Activated naive CD8-positive, alpha-beta T cell treated with anti-CD3 and anti-CD28 coated beads, Interleukin-2, amount 50 U/mL, for 24 hours (primary cell): Measurements from ENCODE around the gene ANGPTL5.
"Not testable (repeated sequence)": the region's sequence is repeated elsewhere in the genome, so short reads cannot be mapped to it uniquely, and the experiment has no call there.

ENCODE experiments used
- ATAC-seq: fragments of 150-1000 bp; cut with Tn5 transposase; one replicate; pipeline ENCODE4 v1.10.0; 2021
- DNase-seq: peaks from one replicate; pipeline ENCODE4 v3.0.0; 2021
- H3K27ac Mint-ChIP-seq: one replicate; pipeline ENCODE4 v1.8.0; 2021; ENCODE audit warnings: mild to moderate bottlenecking, mixed read lengths
- H3K27me3 Mint-ChIP-seq: one replicate; pipeline ENCODE4 v1.8.0; 2021; ENCODE audit warnings: mixed read lengths
- H3K36me3 Mint-ChIP-seq: one replicate; pipeline ENCODE4 v1.8.0; 2021; ENCODE audit warnings: low read depth, mixed read lengths
- H3K4me1 Mint-ChIP-seq: one replicate; pipeline ENCODE4 v1.8.0; 2021; ENCODE audit warnings: mixed read lengths
- H3K4me3 Mint-ChIP-seq: one replicate; pipeline ENCODE4 v1.8.0; 2021; ENCODE audit warnings: mild to moderate bottlenecking, moderate library complexity, mixed read lengths
- H3K9me3 Mint-ChIP-seq: one replicate; pipeline ENCODE4 v1.8.0; 2021; ENCODE audit warnings: mixed read lengths

The ANGPTL5 gene

GRCh38 chr11:101916422-101916821 lies at the start of gene ANGPTL5:
Gene ANGPTL5 (minus strand): TSS chr11:101916522. CDS start chr11:101907909, 8,613 bp downstream.
- Mint-ChIP-seq H3K36me3 (no peaks in the 10 kb centered on the region), H3K4me3 (peak within 1 kb of the TSS; percentile 87), H3K4me1 (peaks cover 22% of the 10 kb centered on the region), H3K27me3 (peaks cover 2% of the 10 kb centered on the region), H3K27ac (peak within 1 kb of the TSS; percentile 84), H3K9me3 (no peaks in the 10 kb centered on the region)
- ATAC-seq (no peak), DNase-seq (no peak)

- not testable (repeated sequence) for ATAC-seq, H3K9me3 Mint-ChIP-seq, H3K36me3 Mint-ChIP-seq, H3K27ac Mint-ChIP-seq, H3K27me3 Mint-ChIP-seq, H3K4me3 Mint-ChIP-seq, DNase-seq, H3K4me1 Mint-ChIP-seq
Measured at GRCh38 chr11:101964200-101964599, 47.9 kb upstream of the ANGPTL5 start.

GRCh38 chr11:101960231-101960630 lies 43.9 kb upstream of the ANGPTL5 start:
- ATAC-seq (no peak), DNase-seq (no peak)
- Mint-ChIP-seq H3K27me3 (no peaks in the 10 kb centered on the region), H3K4me3 (no peak overlapping the region), H3K27ac (no peak overlapping the region), H3K36me3 (peaks cover 7% of the 10 kb centered on the region), H3K4me1 (no peaks in the 10 kb centered on the region), H3K9me3 (no peaks in the 10 kb centered on the region)

GRCh38 chr11:101955701-101956100 lies 39.4 kb upstream of the ANGPTL5 start:
- Mint-ChIP-seq H3K36me3 (peaks cover 7% of the 10 kb centered on the region), H3K27me3 (no peaks in the 10 kb centered on the region), H3K9me3 (no peaks in the 10 kb centered on the region), H3K27ac (no peak overlapping the region), H3K4me3 (no peak overlapping the region), H3K4me1 (no peaks in the 10 kb centered on the region)
- ATAC-seq (no peak), DNase-seq (no peak)

GRCh38 chr11:101955278-101955677 lies 39.0 kb upstream of the ANGPTL5 start:
- H3K27ac Mint-ChIP-seq, result no peak overlapping the region
- no peaks in the 10 kb centered on the region for H3K27me3 Mint-ChIP-seq
- peaks cover 7% of the 10 kb centered on the region for H3K36me3 Mint-ChIP-seq
- ATAC-seq (no peak), DNase-seq (no peak)
- no peak overlapping the region for H3K4me3 Mint-ChIP-seq
- no peaks in the 10 kb centered on the region for H3K9me3 Mint-ChIP-seq
- H3K4me1 Mint-ChIP-seq, result no peaks in the 10 kb centered on the region

DNA sequence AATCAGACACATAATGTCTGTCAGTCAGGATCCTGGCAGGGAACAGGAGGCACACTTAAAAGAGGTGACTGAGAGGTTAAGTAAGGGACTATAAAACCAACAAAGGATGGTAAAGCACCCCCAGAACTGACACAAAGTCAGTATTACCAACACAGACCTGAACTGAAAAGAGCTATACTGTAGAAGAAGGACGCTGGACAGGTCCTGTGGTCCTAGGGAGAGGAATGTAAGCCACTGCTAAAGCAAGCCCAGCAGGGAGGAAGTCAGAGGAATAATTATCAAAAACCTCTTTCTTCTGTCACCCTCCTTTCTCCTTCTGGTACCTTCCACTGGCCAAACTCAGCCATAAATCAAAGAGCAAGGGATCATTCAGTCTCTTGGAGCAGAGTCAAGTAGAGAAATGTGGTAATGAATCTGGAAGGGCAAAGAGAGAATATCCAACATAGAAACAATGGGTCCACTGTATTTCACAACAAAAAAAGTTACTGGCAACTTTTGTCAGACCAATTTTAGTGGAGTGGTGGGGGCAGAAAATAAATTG lies 33.4 kb upstream of the ANGPTL5 start:
- no peaks in the 10 kb centered on the region for H3K9me3 Mint-ChIP-seq
- H3K27me3 Mint-ChIP-seq, result no peaks in the 10 kb centered on the region
- DNase-seq (no peak), ATAC-seq (no peak)
- H3K36me3 Mint-ChIP-seq, result no peaks in the 10 kb centered on the region
- H3K27ac Mint-ChIP-seq, result no peak overlapping the region
- H3K4me3 Mint-ChIP-seq, result no peak overlapping the region
- no peaks in the 10 kb centered on the region for H3K4me1 Mint-ChIP-seq

- H3K36me3 Mint-ChIP-seq, result no peaks in the 10 kb centered on the region
- DNase-seq (no peak), ATAC-seq (no peak)
Measured at GRCh38 chr11:101945448-101945847, 29.1 kb upstream of the ANGPTL5 start.

DNA sequence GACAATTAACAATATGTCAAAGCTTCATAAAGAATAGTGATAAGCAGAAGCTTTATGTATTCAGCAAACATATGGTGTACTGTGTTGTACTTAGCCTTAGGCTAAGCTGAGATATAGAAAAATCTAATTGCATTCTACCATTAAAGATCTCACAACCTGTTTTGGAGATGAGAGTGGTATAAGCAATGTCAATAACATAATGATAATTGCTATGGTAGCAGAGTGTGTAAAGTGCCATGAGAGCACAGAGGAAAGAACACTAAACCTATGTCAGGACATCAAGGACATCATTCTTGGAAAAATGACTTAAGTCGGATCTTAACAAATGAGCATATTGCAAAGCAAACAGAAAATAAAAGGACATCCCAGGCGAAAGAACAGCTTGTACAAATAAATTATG lies 28.6 kb upstream of the ANGPTL5 start:
- no peaks in the 10 kb centered on the region for H3K4me1 Mint-ChIP-seq
- ATAC-seq (no peak), DNase-seq (no peak)
- no peaks in the 10 kb centered on the region for H3K36me3 Mint-ChIP-seq
- H3K4me3 Mint-ChIP-seq, result no peak overlapping the region
- H3K9me3 Mint-ChIP-seq, result no peaks in the 10 kb centered on the region
- H3K27me3 Mint-ChIP-seq, result no peaks in the 10 kb centered on the region
- H3K27ac Mint-ChIP-seq, result no peak overlapping the region

More at GRCh38 chr11:101945448-101945847, 29.1 kb upstream of the ANGPTL5 start:
- H3K4me3 Mint-ChIP-seq, result no peak overlapping the region
- no peak overlapping the region for H3K27ac Mint-ChIP-seq
- no peaks in the 10 kb centered on the region for H3K27me3 Mint-ChIP-seq
- H3K9me3 Mint-ChIP-seq, result no peaks in the 10 kb centered on the region
- H3K4me1 Mint-ChIP-seq, result no peaks in the 10 kb centered on the region

DNA sequence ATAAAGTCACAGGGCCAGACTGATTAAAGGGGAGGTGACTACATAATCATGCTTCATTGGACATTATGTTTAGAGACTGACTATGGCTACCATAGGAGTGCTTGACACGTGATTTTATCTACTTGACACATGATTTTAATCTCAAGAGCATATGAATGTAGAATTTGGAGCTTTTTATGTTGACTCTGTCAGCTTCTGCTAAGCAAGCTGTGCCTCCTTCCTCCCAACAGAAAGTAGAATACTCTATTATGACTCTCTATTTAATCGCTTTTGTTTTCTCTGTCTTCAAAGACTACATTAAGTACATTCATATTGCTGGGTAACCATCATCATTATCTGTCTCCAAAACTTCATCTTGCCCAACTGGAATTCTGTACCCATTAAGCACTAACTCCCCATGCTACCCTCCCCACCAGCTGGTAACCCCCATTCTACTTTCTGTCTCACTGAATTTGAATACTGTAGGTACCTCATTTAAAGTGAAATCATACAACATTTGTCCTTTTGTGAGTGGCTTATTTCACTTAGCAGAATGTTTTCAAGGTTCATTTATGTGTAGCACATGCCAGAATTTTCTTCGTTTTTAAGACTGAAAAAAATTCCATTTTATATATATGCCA lies 24.7 kb upstream of the ANGPTL5 start:
- no peak for DNase-seq
- no peak overlapping the region for H3K4me3 Mint-ChIP-seq
- H3K27me3 Mint-ChIP-seq, result no peaks in the 10 kb centered on the region
- no peaks in the 10 kb centered on the region for H3K4me1 Mint-ChIP-seq
- H3K36me3 Mint-ChIP-seq, result no peaks in the 10 kb centered on the region
- no peak overlapping the region for H3K27ac Mint-ChIP-seq
- ATAC-seq, result no peak
- H3K9me3 Mint-ChIP-seq, result no peaks in the 10 kb centered on the region

DNA sequence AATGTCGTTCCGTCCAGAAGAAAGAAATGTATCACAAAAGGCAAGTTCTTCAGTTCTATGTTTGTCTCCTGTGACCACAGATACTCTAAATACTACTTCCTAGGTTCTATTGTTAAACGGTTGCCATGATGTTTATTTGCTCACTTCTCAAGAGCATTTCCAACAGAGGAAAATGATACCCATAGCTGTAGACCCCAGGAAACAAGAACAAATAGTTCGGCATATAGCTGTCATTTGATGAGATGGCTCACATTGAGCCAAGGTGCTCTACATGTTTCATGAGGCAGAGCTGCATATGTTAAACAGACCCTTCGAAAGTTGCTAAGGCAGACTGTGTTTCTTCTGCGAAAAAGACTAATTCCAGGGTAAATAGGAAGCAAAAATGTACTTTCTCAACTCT lies 15.4 kb upstream of the ANGPTL5 start:
- no peaks in the 10 kb centered on the region for H3K27me3 Mint-ChIP-seq
- no peaks in the 10 kb centered on the region for H3K36me3 Mint-ChIP-seq
- no peak overlapping the region for H3K27ac Mint-ChIP-seq
- DNase-seq (no peak), ATAC-seq (no peak)
- peaks cover 3% of the 10 kb centered on the region for H3K9me3 Mint-ChIP-seq
- no peaks in the 10 kb centered on the region for H3K4me1 Mint-ChIP-seq
- no peak overlapping the region for H3K4me3 Mint-ChIP-seq

DNA sequence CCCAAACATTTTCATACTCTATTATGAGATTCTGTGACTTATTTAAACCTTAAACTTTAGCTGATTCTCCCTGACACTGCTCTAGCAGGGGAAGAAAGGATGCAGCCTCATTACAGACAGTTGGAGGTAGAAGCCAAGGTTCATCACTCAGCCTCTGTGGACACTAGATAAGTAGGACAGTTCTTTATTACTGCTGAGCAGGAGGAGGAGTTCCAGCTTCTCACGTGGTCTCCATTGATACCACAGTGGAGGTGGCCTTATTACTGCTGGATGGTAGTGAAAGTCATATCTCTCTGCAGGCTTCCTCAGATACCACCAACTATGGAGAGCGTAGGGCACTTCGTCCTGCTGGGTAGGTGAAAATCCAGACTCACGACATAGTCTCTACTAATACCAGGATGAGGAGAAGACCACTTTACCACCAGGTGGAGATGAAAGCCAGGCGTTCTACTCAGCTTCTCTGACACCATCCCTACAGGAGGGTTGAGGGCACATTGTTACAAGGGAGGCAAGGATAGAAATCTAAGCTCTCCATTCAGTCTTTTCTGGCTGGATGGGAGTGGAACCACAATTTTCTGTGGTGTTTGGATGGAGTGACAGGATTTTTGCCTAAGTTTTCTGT lies 13.1 kb upstream of the ANGPTL5 start:
- ATAC-seq (no peak), DNase-seq (no peak)
- Mint-ChIP-seq H3K27me3 (no peaks in the 10 kb centered on the region), H3K9me3 (peaks cover 3% of the 10 kb centered on the region), H3K4me3 (no peak overlapping the region), H3K27ac (no peak overlapping the region), H3K36me3 (no peaks in the 10 kb centered on the region), H3K4me1 (no peaks in the 10 kb centered on the region)

GRCh38 chr11:101923554-101923953 lies 7.2 kb upstream of the ANGPTL5 start:
- ATAC-seq (no peak), DNase-seq (no peak)
- no peaks in the 10 kb centered on the region for H3K4me1 Mint-ChIP-seq
- no peaks in the 10 kb centered on the region for H3K27me3 Mint-ChIP-seq
- no peaks in the 10 kb centered on the region for H3K9me3 Mint-ChIP-seq
- no peak overlapping the region for H3K4me3 Mint-ChIP-seq
- no peaks in the 10 kb centered on the region for H3K36me3 Mint-ChIP-seq
- no peak overlapping the region for H3K27ac Mint-ChIP-seq

- DNase-seq (no peak), ATAC-seq (no peak)
- Mint-ChIP-seq H3K9me3 (no peaks in the 10 kb centered on the region), H3K4me3 (no peak overlapping the region), H3K27me3 (no peaks in the 10 kb centered on the region), H3K4me1 (peaks cover 4% of the 10 kb centered on the region), H3K27ac (no peak overlapping the region), H3K36me3 (no peaks in the 10 kb centered on the region)
Measured at GRCh38 chr11:101920992-101921391, 4.7 kb upstream of the ANGPTL5 start.

- no peaks in the 10 kb centered on the region for H3K36me3 Mint-ChIP-seq
- H3K4me3 Mint-ChIP-seq, result no peak overlapping the region
- ATAC-seq, result no peak
- H3K27me3 Mint-ChIP-seq, result no peaks in the 10 kb centered on the region
- no peak overlapping the region for H3K27ac Mint-ChIP-seq
- H3K9me3 Mint-ChIP-seq, result no peaks in the 10 kb centered on the region
- peaks cover 22% of the 10 kb centered on the region for H3K4me1 Mint-ChIP-seq
- DNase-seq, result no peak
Measured at GRCh38 chr11:101917226-101917625, 904 bp upstream of the ANGPTL5 start.

DNA sequence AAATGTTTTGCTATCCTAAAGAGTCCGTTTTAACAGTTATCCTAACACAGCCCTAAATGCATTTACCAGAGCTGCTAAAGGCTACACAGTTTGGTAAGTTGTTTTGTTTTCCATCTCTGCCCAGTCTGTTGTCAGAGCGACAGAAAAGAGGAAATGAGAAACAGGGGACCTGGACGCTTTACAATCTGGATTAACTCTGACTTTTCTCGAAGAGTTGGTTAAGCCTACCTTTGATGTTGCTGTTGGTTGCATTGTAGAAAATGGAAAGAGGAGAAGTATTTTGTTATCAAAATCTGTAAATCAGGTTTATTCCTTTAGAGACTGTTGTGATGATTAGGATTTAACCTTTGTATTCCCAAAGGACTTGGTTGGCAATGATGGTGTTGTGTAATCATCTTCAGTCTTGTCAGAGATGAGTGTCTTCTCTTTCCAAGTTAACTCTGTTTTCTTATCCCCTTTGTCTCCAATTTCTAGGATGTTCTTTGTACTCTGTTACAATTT lies 481 bp downstream of the ANGPTL5 start:
- H3K4me3 Mint-ChIP-seq, result peak overlapping the region; percentile 87
- H3K36me3 Mint-ChIP-seq, result no peaks in the 10 kb centered on the region
- no peaks in the 10 kb centered on the region for H3K9me3 Mint-ChIP-seq
- ATAC-seq (no peak), DNase-seq (no peak)
- peak overlapping the region; percentile 84 for H3K27ac Mint-ChIP-seq
- peaks cover 3% of the 10 kb centered on the region for H3K27me3 Mint-ChIP-seq
- H3K4me1 Mint-ChIP-seq, result peaks cover 22% of the 10 kb centered on the region
